ENCODE measurements around the gene CAP2.

CAP2 gene

GRCh38 chr6:17511084-17511483 lies 117.7 kb downstream of the CAP2 start:
- no peak for ATAC-seq (ENCODE audit: insufficient read depth, low read depth)
- Histone ChIP-seq H3K4me2 (ENCODE audit: insufficient read depth, low read length) (no peak overlapping the region), H3K27me3 (ENCODE audit: insufficient read depth, low read length, poor library complexity) (no peaks in the 10 kb centered on the region), H3K27ac (ENCODE audit: low read length) (no peak overlapping the region), H3K4me1 (ENCODE audit: insufficient read depth, low read length) (no peaks in the 10 kb centered on the region), H3K79me2 (ENCODE audit: insufficient read depth, low read length) (no peaks in the 10 kb centered on the region), H3K4me3 (ENCODE audit: low read depth in 1 of 2, low read length in 2 of 2) (no peak overlapping the region), H3K36me3 (ENCODE audit: insufficient read depth, low read length) (no peaks in the 10 kb centered on the region), H4K20me1 (ENCODE audit: insufficient read depth, low read length) (no peaks in the 10 kb centered on the region), H3K9me3 (ENCODE audit: insufficient read depth, low read length, severe bottlenecking) (no peaks in the 10 kb centered on the region), H2AFZ (ENCODE audit: low read depth, low read length) (no peak overlapping the region), H3K9ac (ENCODE audit: low read depth, low read length) (no peak overlapping the region)
- TF ChIP-seq, protein P1, sequence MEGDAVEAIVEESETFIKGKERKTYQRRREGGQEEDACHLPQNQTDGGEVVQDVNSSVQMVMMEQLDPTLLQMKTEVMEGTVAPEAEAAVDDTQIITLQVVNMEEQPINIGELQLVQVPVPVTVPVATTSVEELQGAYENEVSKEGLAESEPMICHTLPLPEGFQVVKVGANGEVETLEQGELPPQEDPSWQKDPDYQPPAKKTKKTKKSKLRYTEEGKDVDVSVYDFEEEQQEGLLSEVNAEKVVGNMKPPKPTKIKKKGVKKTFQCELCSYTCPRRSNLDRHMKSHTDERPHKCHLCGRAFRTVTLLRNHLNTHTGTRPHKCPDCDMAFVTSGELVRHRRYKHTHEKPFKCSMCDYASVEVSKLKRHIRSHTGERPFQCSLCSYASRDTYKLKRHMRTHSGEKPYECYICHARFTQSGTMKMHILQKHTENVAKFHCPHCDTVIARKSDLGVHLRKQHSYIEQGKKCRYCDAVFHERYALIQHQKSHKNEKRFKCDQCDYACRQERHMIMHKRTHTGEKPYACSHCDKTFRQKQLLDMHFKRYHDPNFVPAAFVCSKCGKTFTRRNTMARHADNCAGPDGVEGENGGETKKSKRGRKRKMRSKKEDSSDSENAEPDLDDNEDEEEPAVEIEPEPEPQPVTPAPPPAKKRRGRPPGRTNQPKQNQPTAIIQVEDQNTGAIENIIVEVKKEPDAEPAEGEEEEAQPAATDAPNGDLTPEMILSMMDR (IDR thresholded peaks at IDR 0.05; ENCODE audit: borderline replicate concordance, extremely low read depth, low read length, poor library complexity, severe bottlenecking) = no peak
- TF ChIP-seq EZH2 (IDR thresholded peaks at IDR 0.05; ENCODE audit: borderline replicate concordance, low read depth, low read length, severe bottlenecking) = no peak
- DNase-seq = no peak

- no peaks in the 10 kb centered on the region for H4K20me1 ChIP-seq (ENCODE audit: insufficient read depth, low read length)
- TF ChIP-seq, protein P1 (IDR thresholded peaks at IDR 0.05; ENCODE audit: borderline replicate concordance, extremely low read depth, low read length, poor library complexity, severe bottlenecking) = no peak
- TF ChIP-seq EZH2 (IDR thresholded peaks at IDR 0.05; ENCODE audit: borderline replicate concordance, low read depth, low read length, severe bottlenecking) = no peak
- ATAC-seq (ENCODE audit: insufficient read depth, low read depth) (no peak), DNase-seq (no peak)
- H3K36me3 ChIP-seq (ENCODE audit: insufficient read depth, low read length) = no peaks in the 10 kb centered on the region
- H3K9ac ChIP-seq (ENCODE audit: low read depth, low read length) = no peak overlapping the region
- H3K27me3 ChIP-seq (ENCODE audit: insufficient read depth, low read length, poor library complexity) = no peaks in the 10 kb centered on the region
- no peaks in the 10 kb centered on the region for H3K4me1 ChIP-seq (ENCODE audit: insufficient read depth, low read length)
- no peak overlapping the region for H3K4me3 ChIP-seq (ENCODE audit: low read depth in 1 of 2, low read length in 2 of 2)
- no peaks in the 10 kb centered on the region for H3K9me3 ChIP-seq (ENCODE audit: insufficient read depth, low read length, severe bottlenecking)
- H3K27ac ChIP-seq (ENCODE audit: low read length) = no peak overlapping the region
- H3K4me2 ChIP-seq (ENCODE audit: insufficient read depth, low read length) = no peak overlapping the region
- no peak overlapping the region for H2AFZ ChIP-seq (ENCODE audit: low read depth, low read length)
- H3K79me2 ChIP-seq (ENCODE audit: insufficient read depth, low read length) = no peaks in the 10 kb centered on the region
These were observed 118.2 kb downstream of the CAP2 start for GRCh38 chr6:17511580-17511979.

- Histone ChIP-seq H2AFZ (ENCODE audit: low read depth, low read length) (no peak overlapping the region), H4K20me1 (ENCODE audit: insufficient read depth, low read length) (no peaks in the 10 kb centered on the region), H3K27me3 (ENCODE audit: insufficient read depth, low read length, poor library complexity) (no peaks in the 10 kb centered on the region), H3K4me3 (ENCODE audit: low read depth in 1 of 2, low read length in 2 of 2) (no peak overlapping the region), H3K4me2 (ENCODE audit: insufficient read depth, low read length) (no peak overlapping the region), H3K9ac (ENCODE audit: low read depth, low read length) (no peak overlapping the region), H3K79me2 (ENCODE audit: insufficient read depth, low read length) (no peaks in the 10 kb centered on the region), H3K4me1 (ENCODE audit: insufficient read depth, low read length) (no peaks in the 10 kb centered on the region), H3K9me3 (ENCODE audit: insufficient read depth, low read length, severe bottlenecking) (no peaks in the 10 kb centered on the region), H3K27ac (ENCODE audit: low read length) (no peak overlapping the region), H3K36me3 (ENCODE audit: insufficient read depth, low read length) (no peaks in the 10 kb centered on the region)
- TF ChIP-seq, protein P1 (IDR thresholded peaks at IDR 0.05; ENCODE audit: borderline replicate concordance, extremely low read depth, low read length, poor library complexity, severe bottlenecking) = no peak
- TF ChIP-seq EZH2 (IDR thresholded peaks at IDR 0.05; ENCODE audit: borderline replicate concordance, low read depth, low read length, severe bottlenecking) = no peak
- ATAC-seq (ENCODE audit: insufficient read depth, low read depth) (no peak), DNase-seq (no peak)
These were observed 125.7 kb downstream of the CAP2 start for GRCh38 chr6:17519120-17519519.

GRCh38 chr6:17525637-17526036 lies 132.2 kb downstream of the CAP2 start:
- Histone ChIP-seq H2AFZ (ENCODE audit: low read depth, low read length) (no peak overlapping the region), H3K36me3 (ENCODE audit: insufficient read depth, low read length) (no peaks in the 10 kb centered on the region), H3K9ac (ENCODE audit: low read depth, low read length) (no peak overlapping the region), H4K20me1 (ENCODE audit: insufficient read depth, low read length) (no peaks in the 10 kb centered on the region), H3K27ac (ENCODE audit: low read length) (no peak overlapping the region), H3K9me3 (ENCODE audit: insufficient read depth, low read length, severe bottlenecking) (no peaks in the 10 kb centered on the region), H3K4me1 (ENCODE audit: insufficient read depth, low read length) (no peaks in the 10 kb centered on the region), H3K27me3 (ENCODE audit: insufficient read depth, low read length, poor library complexity) (no peaks in the 10 kb centered on the region), H3K4me2 (ENCODE audit: insufficient read depth, low read length) (no peak overlapping the region), H3K79me2 (ENCODE audit: insufficient read depth, low read length) (no peaks in the 10 kb centered on the region), H3K4me3 (ENCODE audit: low read depth in 1 of 2, low read length in 2 of 2) (no peak overlapping the region)
- ATAC-seq (ENCODE audit: insufficient read depth, low read depth) = no peak
- DNase-seq = no peak
- TF ChIP-seq EZH2 (IDR thresholded peaks at IDR 0.05; ENCODE audit: borderline replicate concordance, low read depth, low read length, severe bottlenecking) = no peak
- TF ChIP-seq, protein P1 (IDR thresholded peaks at IDR 0.05; ENCODE audit: borderline replicate concordance, extremely low read depth, low read length, poor library complexity, severe bottlenecking) = no peak
